ENCODE measurements around the gene IGDCC3.

IGDCC3 gene

GRCh38 chr15:65292938-65293518 is 84.8 kb downstream of the IGDCC3 start:
- no peak for DNase-seq (ENCODE audit: low read depth in 2 of 2)

GRCh38 chr15:65290228-65290627 is 87.6 kb downstream of the IGDCC3 start:
- no peak for DNase-seq (ENCODE audit: low read depth in 2 of 2)

GRCh38 chr15:65289261-65289854 is 88.4 kb downstream of the IGDCC3 start:
- no peak for DNase-seq (ENCODE audit: low read depth in 2 of 2)

- no peak for DNase-seq (ENCODE audit: low read depth in 2 of 2)
Observed at GRCh38 chr15:65287520-65287855, 90.3 kb downstream of the IGDCC3 start.

- peak; percentile 84 to 85 for DNase-seq (ENCODE audit: low read depth in 2 of 2)
Observed at GRCh38 chr15:65286704-65287519, 90.9 kb downstream of the IGDCC3 start, which contains the start of gene PARP16. Gene PARP16, minus strand, starts transcription at chr15:65286883. Its CDS starts 457 bp downstream, at chr15:65286426.

GRCh38 chr15:65286069-65286703 is 91.6 kb downstream of the IGDCC3 start:
- DNase-seq (ENCODE audit: low read depth in 2 of 2), result no peak

- no peak for DNase-seq (ENCODE audit: low read depth in 2 of 2)
Observed at GRCh38 chr15:65285291-65286068, 92.3 kb downstream of the IGDCC3 start.

GRCh38 chr15:65278480-65278879 is 99.3 kb downstream of the IGDCC3 start:
- DNase-seq (ENCODE audit: low read depth in 2 of 2), result no peak
